ENCODE measurements around the gene MB. TPM values are rescaled to one million over a fixed set of nuclear protein-coding genes. Genes with fewer than 3 reads are reported as not detected.

The MB gene
- total and polyA plus RNA-seq, 2 donors from 2014 or later: 0.84 TPM; not detected in 1

DNA sequence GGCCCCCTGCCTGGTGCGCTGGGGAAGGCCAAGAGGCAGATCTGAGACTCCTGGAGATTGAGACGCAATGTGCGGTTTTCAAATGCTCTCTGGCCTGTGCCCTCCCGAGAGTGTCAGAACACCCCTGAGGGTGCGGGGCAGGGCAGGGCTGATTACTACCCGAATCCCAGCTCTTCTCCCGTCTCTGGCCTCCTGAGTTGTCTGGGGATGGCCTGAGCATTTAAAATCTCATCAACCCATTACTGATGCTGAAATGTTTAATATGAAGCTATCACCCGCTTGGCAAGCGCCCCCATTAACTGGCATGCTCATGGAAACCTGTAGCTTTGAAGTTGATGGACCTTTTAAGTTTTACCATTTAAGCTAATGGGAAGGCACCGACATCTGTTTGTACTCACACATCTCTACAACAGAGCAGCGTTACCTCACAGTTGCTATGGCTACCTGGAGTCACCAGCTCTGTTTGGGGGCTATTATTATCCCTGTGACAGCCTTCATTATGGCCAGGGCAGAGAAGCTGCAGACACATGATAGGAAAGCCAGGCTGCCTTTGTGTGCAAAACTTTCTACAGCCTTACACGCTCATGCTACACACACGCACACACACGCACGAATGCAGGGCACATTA is 3.6 kb upstream of the MB start:
- no peak overlapping the region for H3K9ac ChIP-seq (ENCODE audit: low read length in 3 of 3)

DNA sequence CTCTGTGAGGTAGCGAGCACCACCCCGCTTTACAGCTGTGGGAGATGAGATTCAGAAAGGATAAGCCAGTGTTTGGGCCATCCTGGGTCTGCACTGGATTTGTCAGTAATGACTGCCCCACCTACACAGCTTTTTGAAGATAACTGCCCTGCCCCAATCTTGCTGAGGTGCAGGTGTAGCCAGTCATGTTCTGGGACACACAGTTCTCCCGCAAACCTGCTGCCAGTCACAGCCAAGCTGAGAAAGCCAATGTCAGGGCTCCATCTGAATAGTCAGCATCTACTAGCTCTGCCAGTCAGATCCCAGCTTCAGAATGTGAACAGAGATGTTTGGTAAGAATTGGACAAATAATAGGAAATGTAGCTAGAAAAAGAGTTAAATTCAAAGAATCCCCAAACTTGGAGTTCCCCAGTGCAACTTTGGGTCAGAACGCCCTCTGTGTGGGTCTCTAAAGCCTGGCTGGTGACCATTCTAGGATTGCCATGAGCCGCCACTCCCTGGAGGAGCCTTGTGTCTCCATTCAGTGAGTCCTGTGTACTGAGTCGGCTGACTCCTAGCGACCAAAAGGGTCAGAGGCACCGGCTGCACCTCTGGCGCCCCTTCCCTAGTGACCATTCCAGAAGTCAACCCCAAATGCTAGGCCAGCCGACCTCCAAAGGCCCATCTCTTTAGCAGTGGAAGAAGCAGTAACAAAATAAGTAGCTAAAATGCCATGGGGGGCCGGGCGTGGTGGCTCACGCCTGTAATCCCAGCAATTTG is 2.4 kb upstream of the MB start:
- Histone ChIP-seq H3K36me3 (ENCODE audit: control insufficient read depth in 2 of 3, insufficient read depth in 3 of 3, low read length in 3 of 3) (no peaks in the 10 kb centered on the region), H3K27ac (ENCODE audit: low read depth in 2 of 2, low read length in 2 of 2) (no peak overlapping the region), H3K9ac (ENCODE audit: low read length in 3 of 3) (no peak overlapping the region), H3K4me3 (ENCODE audit: low read length in 3 of 3) (no peak overlapping the region), H3K27me3 (ENCODE audit: control insufficient read depth, insufficient read depth, low read length) (no peaks in the 10 kb centered on the region), H3K4me1 (ENCODE audit: control insufficient read depth in 2 of 3, insufficient read depth in 2 of 3, low read depth in 1 of 3, low read length in 3 of 3) (peaks cover 0 to 4% (median 0%) of the 10 kb centered on the region in 3 donors), H3K9me3 (ENCODE audit: control insufficient read depth in 2 of 3, insufficient read depth in 1 of 3, low read length in 3 of 3) (no peaks in the 10 kb centered on the region)
- TF ChIP-seq, protein P1, sequence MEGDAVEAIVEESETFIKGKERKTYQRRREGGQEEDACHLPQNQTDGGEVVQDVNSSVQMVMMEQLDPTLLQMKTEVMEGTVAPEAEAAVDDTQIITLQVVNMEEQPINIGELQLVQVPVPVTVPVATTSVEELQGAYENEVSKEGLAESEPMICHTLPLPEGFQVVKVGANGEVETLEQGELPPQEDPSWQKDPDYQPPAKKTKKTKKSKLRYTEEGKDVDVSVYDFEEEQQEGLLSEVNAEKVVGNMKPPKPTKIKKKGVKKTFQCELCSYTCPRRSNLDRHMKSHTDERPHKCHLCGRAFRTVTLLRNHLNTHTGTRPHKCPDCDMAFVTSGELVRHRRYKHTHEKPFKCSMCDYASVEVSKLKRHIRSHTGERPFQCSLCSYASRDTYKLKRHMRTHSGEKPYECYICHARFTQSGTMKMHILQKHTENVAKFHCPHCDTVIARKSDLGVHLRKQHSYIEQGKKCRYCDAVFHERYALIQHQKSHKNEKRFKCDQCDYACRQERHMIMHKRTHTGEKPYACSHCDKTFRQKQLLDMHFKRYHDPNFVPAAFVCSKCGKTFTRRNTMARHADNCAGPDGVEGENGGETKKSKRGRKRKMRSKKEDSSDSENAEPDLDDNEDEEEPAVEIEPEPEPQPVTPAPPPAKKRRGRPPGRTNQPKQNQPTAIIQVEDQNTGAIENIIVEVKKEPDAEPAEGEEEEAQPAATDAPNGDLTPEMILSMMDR (IDR thresholded peaks at IDR 0.05; ENCODE audit: borderline replicate concordance, extremely low read depth, insufficient read depth): no peak
- intact Hi-C loops (cut with DNase I): loop anchor here (10.0 kb wide), 2 partner anchors 305 to 505 kb away; no protein-coding TSS in a partner anchor
- peak in 1 of 5 donors; percentile 45 for DNase-seq
- FAIRE-seq: no peak

More for the DNA sequence above, 3.6 kb upstream of the MB start:
- no peaks in the 10 kb centered on the region for H3K9me3 ChIP-seq (ENCODE audit: control insufficient read depth in 2 of 3, insufficient read depth in 1 of 3, low read length in 3 of 3)
- H3K27ac ChIP-seq (ENCODE audit: low read depth in 2 of 2, low read length in 2 of 2): no peak overlapping the region
- no peaks in the 10 kb centered on the region for H3K27me3 ChIP-seq (ENCODE audit: control insufficient read depth, insufficient read depth, low read length)
- FAIRE-seq (no peak), DNase-seq (peak; percentile 9 to 87 (median 73))
- no peak overlapping the region for H3K4me3 ChIP-seq (ENCODE audit: low read length in 3 of 3)
- peaks cover 0 to 4% (median 0%) of the 10 kb centered on the region in 3 donors for H3K4me1 ChIP-seq (ENCODE audit: control insufficient read depth in 2 of 3, insufficient read depth in 2 of 3, low read depth in 1 of 3, low read length in 3 of 3)
- intact Hi-C loops (cut with DNase I): loop anchor here (10.0 kb wide), 2 partner anchors 304 to 504 kb away; no protein-coding TSS in a partner anchor
- TF ChIP-seq, protein P1 (IDR thresholded peaks at IDR 0.05; ENCODE audit: borderline replicate concordance, extremely low read depth, insufficient read depth): no peak
- no peaks in the 10 kb centered on the region for H3K36me3 ChIP-seq (ENCODE audit: control insufficient read depth in 2 of 3, insufficient read depth in 3 of 3, low read length in 3 of 3)

DNA sequence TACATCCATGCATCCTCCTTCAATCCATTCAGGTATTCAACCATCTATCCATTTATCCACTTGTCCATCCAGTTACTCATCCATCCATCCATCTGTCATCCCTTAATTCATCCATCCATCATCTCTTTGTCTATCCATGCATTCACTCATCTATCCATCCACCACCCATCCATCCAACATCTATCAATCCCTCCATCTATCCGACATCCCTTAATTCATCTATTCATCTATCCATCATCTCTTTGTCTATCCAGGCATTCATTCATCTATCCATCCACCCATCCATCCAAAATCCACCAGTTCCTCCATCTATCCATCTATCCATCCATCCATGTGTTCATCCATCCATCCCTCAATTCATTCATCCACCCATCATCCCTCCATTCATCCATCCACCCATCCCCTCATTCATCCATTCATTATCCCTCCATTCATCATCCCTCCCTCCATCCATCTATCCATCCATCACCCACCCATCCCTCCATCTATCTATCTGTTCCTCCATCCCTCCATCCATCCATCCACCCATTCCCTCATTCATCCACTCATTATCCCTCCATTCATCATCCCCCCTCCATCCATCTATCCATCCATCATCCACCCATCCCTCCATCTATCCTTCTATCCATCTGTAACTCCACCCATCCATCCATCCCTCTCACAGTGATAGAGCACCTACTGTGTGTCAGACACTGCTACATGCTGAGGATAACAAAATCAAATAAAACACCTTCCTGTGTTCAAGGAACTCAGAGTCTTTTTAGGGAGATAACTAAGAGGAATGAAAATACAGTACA is 1.5 kb upstream of the MB start:
- Histone ChIP-seq H3K9me3 (ENCODE audit: control insufficient read depth in 2 of 3, insufficient read depth in 1 of 3, low read length in 3 of 3) (no peaks in the 10 kb centered on the region), H3K36me3 (ENCODE audit: control insufficient read depth in 2 of 3, insufficient read depth in 3 of 3, low read length in 3 of 3) (no peaks in the 10 kb centered on the region), H3K27me3 (ENCODE audit: control insufficient read depth, insufficient read depth, low read length) (no peaks in the 10 kb centered on the region), H3K4me1 (ENCODE audit: control insufficient read depth in 2 of 3, insufficient read depth in 2 of 3, low read depth in 1 of 3, low read length in 3 of 3) (peaks cover 0 to 4% (median 0%) of the 10 kb centered on the region in 3 donors), H3K4me3 (ENCODE audit: low read length in 3 of 3) (no peak overlapping the region), H3K9ac (ENCODE audit: low read length in 3 of 3) (no peak overlapping the region), H3K27ac (ENCODE audit: low read depth in 2 of 2, low read length in 2 of 2) (no peak overlapping the region)
- intact Hi-C loops (cut with DNase I): no loop called here
- DNase-seq (no peak), FAIRE-seq (no peak)
- TF ChIP-seq, protein P1 (IDR thresholded peaks at IDR 0.05; ENCODE audit: borderline replicate concordance, extremely low read depth, insufficient read depth): no peak
